ENCODE measurements around the gene COG5.

- no peak for TF ChIP-seq CTCF (IDR thresholded peaks at IDR 0.05)
- no peak for TF ChIP-seq REST (IDR thresholded peaks at IDR 0.05; ENCODE audit: insufficient read depth in 1 of 2, low read depth in 2 of 2, low read length in 1 of 2)
- TF ChIP-seq SIN3A (IDR thresholded peaks at IDR 0.05; ENCODE audit: borderline replicate concordance, insufficient read depth, low read depth, low read length): no peak
These were observed 300.9 kb downstream of the COG5 start for GRCh38 chr7:107262857-107263256.
